ENCODE measurements around the gene NPEPL1. TPM values are rescaled to one million over a fixed set of nuclear protein-coding genes. Genes with fewer than 3 reads are reported as not detected.

Gene NPEPL1
- total RNA-seq, 1 experiment from 2014 or later: 18.1 TPM

DNA sequence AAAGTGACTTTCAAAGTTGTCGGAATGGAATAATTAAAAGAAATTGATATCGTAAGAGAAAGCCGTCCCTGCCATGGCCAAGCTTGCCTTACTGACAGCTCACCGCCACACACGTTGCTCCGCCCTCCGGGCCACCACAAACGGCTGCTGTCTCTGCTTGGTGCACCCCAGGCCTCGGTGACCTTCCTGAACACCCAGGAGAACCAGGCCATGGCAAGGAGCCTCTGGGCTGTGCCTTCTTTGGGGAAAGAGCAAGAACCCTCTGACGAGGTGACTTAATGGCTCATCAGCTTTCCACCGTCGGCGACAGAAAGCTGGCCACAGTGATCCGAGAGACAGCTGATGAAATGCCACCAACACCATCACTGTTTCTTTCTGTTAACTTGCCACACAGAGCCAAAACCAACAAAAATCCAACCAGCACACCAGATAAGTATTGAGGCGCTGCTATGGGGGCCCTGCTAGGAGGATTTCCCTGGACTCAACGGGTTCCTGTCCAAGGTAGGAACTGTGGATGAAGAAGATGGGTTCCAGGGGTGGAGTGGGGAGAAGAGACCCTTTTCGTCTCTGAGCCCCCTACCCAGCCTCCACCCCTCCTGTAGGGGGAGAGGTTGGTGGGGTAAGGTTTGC lies 61.4 kb downstream of the NPEPL1 start:
- BruUV-seq (replicated peaks): no TSS peak
- no peak overlapping the region for H3K27ac Mint-ChIP-seq (ENCODE audit: unreplicated experiment)
- DNase-seq: no peak
- intact Hi-C loops (cut with micrococcal nuclease; ENCODE audit: unreplicated experiment): no loop called here
- H3K27me3 Mint-ChIP-seq (ENCODE audit: unreplicated experiment): peaks cover 97% of the 10 kb centered on the region
- TF ChIP-seq, protein P1, sequence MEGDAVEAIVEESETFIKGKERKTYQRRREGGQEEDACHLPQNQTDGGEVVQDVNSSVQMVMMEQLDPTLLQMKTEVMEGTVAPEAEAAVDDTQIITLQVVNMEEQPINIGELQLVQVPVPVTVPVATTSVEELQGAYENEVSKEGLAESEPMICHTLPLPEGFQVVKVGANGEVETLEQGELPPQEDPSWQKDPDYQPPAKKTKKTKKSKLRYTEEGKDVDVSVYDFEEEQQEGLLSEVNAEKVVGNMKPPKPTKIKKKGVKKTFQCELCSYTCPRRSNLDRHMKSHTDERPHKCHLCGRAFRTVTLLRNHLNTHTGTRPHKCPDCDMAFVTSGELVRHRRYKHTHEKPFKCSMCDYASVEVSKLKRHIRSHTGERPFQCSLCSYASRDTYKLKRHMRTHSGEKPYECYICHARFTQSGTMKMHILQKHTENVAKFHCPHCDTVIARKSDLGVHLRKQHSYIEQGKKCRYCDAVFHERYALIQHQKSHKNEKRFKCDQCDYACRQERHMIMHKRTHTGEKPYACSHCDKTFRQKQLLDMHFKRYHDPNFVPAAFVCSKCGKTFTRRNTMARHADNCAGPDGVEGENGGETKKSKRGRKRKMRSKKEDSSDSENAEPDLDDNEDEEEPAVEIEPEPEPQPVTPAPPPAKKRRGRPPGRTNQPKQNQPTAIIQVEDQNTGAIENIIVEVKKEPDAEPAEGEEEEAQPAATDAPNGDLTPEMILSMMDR (IDR thresholded peaks at IDR 0.05; ENCODE audit: unreplicated experiment): no peak
- CTCF ChIA-PET: no interaction called here
- no peaks in the 10 kb centered on the region for H3K4me1 Mint-ChIP-seq (ENCODE audit: low read depth, unreplicated experiment)
- no peaks in the 10 kb centered on the region for H3K9me3 Mint-ChIP-seq (ENCODE audit: low read depth, unreplicated experiment)
- H3K36me3 Mint-ChIP-seq (ENCODE audit: insufficient read depth, unreplicated experiment): no peaks in the 10 kb centered on the region
- H3K4me3 Mint-ChIP-seq (ENCODE audit: low read depth, unreplicated experiment): no peak overlapping the region

DNA sequence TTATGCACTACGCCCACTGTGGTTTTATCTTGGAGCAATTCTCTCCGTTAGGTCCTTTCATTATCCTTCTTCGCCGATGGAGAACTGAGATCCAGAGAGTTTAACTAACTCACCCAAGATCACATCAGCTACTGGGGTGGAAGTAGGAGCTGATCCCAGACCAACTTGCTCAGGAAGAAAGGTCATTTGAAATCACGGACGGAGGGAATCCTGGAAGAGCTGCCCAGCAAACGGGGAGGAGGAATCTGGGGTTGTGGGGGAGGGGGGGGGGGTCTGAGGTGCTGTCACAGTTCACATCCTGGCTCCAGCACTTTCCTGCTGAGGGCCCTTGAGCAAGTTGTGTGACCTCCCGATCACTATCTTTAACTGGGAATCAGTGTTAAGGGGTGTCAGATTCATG lies 62.0 kb downstream of the NPEPL1 start:
- Mint-ChIP-seq H3K27ac (ENCODE audit: unreplicated experiment) (no peak overlapping the region), H3K9me3 (ENCODE audit: low read depth, unreplicated experiment) (no peaks in the 10 kb centered on the region), H3K36me3 (ENCODE audit: insufficient read depth, unreplicated experiment) (no peaks in the 10 kb centered on the region), H3K27me3 (ENCODE audit: unreplicated experiment) (peaks cover 97% of the 10 kb centered on the region), H3K4me3 (ENCODE audit: low read depth, unreplicated experiment) (no peak overlapping the region), H3K4me1 (ENCODE audit: low read depth, unreplicated experiment) (no peaks in the 10 kb centered on the region)
- TF ChIP-seq, protein P1 (IDR thresholded peaks at IDR 0.05; ENCODE audit: unreplicated experiment): no peak
- BruUV-seq (replicated peaks): no TSS peak
- DNase-seq: no peak
- intact Hi-C loops (cut with micrococcal nuclease; ENCODE audit: unreplicated experiment): no loop called here
- CTCF ChIA-PET: no interaction called here

DNA sequence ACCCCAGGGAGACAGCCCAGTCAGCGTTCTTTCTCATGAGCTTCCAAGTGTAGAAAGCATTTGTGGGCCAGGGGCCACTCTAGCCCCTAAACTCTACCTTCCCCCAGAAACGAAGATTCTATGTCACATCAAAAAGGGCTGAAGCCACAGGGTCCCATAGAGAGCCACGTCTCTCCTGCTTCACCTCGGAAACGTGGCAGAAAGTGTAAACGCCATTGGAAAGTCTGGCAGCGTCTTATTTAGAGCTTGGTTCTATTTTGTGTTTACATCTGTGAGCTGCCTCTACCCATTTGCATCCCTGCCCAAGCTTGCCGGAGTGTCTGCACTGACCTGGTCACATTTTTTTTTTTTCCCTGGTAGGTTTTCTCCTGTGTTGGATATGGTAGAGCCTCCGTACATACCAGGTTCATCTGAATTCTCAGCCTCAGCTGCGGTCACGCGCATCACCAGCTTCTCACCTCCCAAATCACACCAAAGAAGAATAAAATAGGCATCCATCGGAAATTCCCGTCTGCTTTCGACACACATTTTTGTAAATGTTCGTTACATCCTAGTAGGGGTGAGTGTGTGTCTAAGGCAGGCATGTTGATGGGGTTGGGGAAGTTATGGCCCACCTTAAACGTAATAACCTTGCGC lies 62.6 kb downstream of the NPEPL1 start:
- no peak overlapping the region for H3K27ac Mint-ChIP-seq (ENCODE audit: unreplicated experiment)
- peaks cover 97% of the 10 kb centered on the region for H3K27me3 Mint-ChIP-seq (ENCODE audit: unreplicated experiment)
- CTCF ChIA-PET: no interaction called here
- no peaks in the 10 kb centered on the region for H3K4me1 Mint-ChIP-seq (ENCODE audit: low read depth, unreplicated experiment)
- intact Hi-C loops (cut with micrococcal nuclease; ENCODE audit: unreplicated experiment): no loop called here
- TF ChIP-seq, protein P1 (IDR thresholded peaks at IDR 0.05; ENCODE audit: unreplicated experiment): no peak
- DNase-seq: no peak
- H3K9me3 Mint-ChIP-seq (ENCODE audit: low read depth, unreplicated experiment): no peaks in the 10 kb centered on the region
- BruUV-seq (replicated peaks): no TSS peak
- H3K4me3 Mint-ChIP-seq (ENCODE audit: low read depth, unreplicated experiment): no peak overlapping the region
- no peaks in the 10 kb centered on the region for H3K36me3 Mint-ChIP-seq (ENCODE audit: insufficient read depth, unreplicated experiment)

DNA sequence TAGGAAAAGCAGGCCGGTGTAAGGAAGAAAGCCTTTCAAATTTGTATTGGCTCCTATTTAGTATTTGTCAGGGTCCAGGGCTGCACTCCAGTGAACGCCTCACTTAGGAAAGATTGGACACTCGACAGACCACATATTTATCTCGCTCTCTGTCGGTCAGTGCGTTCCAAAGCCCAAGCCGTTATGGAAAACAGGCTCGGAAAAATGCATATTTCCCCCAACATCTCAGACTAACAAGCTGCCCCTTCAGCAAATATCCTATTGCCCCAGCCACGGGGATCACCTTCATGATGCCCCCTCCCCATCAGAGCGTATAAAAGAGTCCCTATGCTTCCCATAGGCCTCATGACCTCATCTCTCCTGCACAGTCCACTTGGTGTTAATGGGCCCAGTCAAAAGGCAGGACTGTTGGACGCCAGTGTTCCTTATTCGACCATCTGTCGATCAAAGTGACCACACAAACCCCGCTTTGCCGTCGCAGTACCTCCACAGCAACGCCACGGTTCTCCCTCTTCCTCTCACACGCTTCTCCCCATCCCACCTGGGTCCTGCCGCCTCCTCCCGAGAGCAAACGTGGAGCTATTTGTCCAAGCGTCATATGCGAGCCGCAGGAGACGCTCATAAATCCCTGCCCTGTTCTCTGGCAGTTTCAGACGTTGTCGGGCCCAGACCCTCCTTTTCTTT lies 63.3 kb downstream of the NPEPL1 start:
- H3K36me3 Mint-ChIP-seq (ENCODE audit: insufficient read depth, unreplicated experiment): no peaks in the 10 kb centered on the region
- no peaks in the 10 kb centered on the region for H3K9me3 Mint-ChIP-seq (ENCODE audit: low read depth, unreplicated experiment)
- CTCF ChIA-PET: no interaction called here
- no peak overlapping the region for H3K4me3 Mint-ChIP-seq (ENCODE audit: low read depth, unreplicated experiment)
- peaks cover 97% of the 10 kb centered on the region for H3K27me3 Mint-ChIP-seq (ENCODE audit: unreplicated experiment)
- TF ChIP-seq, protein P1 (IDR thresholded peaks at IDR 0.05; ENCODE audit: unreplicated experiment): no peak
- no peak overlapping the region for H3K27ac Mint-ChIP-seq (ENCODE audit: unreplicated experiment)
- no TSS peak for BruUV-seq (replicated peaks)
- intact Hi-C loops (cut with micrococcal nuclease; ENCODE audit: unreplicated experiment): no loop called here
- no peak for DNase-seq
- H3K4me1 Mint-ChIP-seq (ENCODE audit: low read depth, unreplicated experiment): no peaks in the 10 kb centered on the region

Data from Calu3 (cell line).